ENCODE measurements around the gene TNS3.

Gene TNS3

GRCh38 chr7:47233996-47234395 is 347.9 kb downstream of the TNS3 start:
- no peak for DNase-seq

GRCh38 chr7:47232751-47233412 is 349.0 kb downstream of the TNS3 start:
- no peak for DNase-seq

- DNase-seq: no peak
These were observed 350.3 kb downstream of the TNS3 start for GRCh38 chr7:47231627-47232026.

GRCh38 chr7:47231032-47231431 is 350.9 kb downstream of the TNS3 start:
- no peak for DNase-seq

- no peak for DNase-seq
These were observed 353.4 kb downstream of the TNS3 start for GRCh38 chr7:47228386-47229014.

- DNase-seq: no peak
These were observed 354.1 kb downstream of the TNS3 start for GRCh38 chr7:47227762-47228177.

- no peak for DNase-seq
These were observed 355.2 kb downstream of the TNS3 start for GRCh38 chr7:47226696-47227095.

GRCh38 chr7:47225387-47226131 is 356.4 kb downstream of the TNS3 start:
- no peak for DNase-seq
